Suppressor macrophage treated with lipopolysaccharide for 4 hours (primary cell): ENCODE results near the gene RHOB.
A peak's percentile ranks its signal among the peaks of the same experiment; 100 is the strongest.
"Not testable (repeated sequence)": the region's sequence is repeated elsewhere in the genome, so short reads cannot be mapped to it uniquely, and the experiment has no call there.

Experiments
- DNase-seq: peaks from one replicate; pipeline ENCODE4 v3.0.0-alpha.2; 2020

Gene RHOB

DNA sequence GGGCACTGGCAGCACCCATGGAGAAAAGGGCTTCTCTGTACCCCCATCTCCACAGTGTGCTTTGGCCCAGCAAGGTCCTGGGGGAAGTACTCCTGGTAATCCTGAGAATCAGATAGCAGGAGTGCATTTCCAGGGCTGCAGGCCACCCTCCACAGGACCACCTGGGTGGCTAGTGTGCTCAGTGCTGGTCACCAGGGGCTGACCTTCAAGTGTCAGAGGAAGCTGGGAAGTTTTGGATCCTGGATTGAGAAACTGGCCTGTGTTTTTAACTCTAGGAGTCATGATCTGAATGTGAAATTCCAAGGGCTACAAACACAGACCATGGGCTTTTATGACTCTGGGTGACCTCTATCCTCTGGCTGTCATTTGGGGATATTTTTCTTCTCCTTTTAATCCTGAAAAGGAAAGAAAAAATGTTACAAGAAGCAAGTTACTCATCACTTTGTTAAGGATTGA lies 9.3 kb downstream of the RHOB start:
- no peak for DNase-seq

DNA sequence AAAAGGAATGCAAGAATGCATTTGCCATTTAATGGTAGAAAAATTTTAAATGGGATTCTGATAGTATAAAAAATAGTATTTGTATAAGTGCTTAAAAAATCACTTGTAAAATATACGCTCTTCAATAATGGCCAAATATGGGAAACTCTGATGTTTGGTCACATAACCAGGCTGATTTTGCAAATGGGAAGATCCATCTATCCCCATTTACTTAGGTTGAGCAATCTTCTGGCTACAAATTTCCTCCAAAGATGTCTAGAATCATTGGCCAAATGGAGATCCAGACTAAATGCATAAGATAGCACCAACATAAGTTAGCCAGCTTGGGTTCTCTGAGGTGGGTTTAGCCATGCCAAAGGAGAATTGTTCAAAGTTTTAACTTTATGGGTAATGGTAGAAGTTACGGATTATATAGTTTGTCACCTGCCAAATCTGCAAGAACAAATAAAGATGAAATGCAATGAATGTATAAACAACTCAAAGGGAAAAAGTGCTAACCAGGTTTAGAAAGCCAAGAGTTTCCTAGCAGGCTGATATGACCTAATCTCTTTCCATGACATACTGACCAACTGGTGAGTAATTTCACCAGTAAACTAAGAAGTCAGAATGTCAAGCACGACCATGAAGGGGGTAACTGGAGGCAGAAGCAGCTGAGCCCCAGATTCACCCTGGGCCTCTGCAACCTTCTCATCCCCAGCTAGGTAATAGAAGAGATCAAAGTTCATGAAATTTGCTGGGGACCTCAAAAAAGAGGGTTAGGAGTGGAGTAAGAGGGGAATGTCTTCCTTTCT lies 10.0 kb downstream of the RHOB start:
- peak; percentile 31 for DNase-seq

DNA sequence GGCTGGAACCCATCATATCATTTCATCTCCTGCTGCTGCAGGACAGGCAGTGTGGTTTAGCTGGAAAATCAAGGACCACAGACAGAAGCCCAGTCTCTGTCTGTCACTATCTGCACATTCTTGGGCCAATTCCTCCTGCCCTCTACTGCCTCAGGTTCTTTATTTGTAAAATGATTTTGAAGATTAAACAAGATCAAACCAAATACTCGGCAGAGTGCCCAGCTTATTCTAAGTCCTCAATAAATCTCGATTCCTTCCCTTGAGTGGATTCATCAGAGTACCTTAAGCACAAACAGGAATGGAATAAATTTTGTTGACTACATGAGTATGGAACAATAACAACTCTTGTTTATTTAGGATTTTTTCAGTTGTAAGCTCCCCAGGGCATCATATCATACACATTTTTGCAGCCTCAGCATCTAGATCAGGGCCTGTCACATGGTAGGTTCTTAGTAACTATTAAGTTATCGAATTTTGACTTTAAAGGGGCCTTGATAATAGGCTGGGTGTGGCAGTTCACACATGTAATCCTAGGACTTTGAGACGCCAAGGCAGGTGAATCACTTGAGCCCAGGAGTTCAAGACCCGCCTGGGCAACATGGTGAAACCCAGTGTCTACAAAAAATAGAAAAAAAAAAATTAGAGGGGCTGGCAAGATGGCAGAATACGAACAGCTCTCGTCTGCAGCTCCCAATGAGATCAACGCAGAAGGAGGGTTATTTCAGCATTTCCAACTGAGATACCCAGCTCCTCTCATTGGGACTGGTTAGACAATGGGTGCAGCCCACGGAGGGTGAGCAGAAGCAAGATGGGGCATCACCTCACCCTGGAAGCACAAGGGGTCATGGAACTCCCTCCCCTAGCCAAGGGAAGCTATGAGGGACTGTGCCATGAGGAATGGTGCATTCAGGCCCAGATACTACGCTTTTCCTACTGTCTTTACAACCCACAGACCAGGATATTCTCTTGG lies 11.1 kb downstream of the RHOB start:
- DNase-seq, result no peak

DNA sequence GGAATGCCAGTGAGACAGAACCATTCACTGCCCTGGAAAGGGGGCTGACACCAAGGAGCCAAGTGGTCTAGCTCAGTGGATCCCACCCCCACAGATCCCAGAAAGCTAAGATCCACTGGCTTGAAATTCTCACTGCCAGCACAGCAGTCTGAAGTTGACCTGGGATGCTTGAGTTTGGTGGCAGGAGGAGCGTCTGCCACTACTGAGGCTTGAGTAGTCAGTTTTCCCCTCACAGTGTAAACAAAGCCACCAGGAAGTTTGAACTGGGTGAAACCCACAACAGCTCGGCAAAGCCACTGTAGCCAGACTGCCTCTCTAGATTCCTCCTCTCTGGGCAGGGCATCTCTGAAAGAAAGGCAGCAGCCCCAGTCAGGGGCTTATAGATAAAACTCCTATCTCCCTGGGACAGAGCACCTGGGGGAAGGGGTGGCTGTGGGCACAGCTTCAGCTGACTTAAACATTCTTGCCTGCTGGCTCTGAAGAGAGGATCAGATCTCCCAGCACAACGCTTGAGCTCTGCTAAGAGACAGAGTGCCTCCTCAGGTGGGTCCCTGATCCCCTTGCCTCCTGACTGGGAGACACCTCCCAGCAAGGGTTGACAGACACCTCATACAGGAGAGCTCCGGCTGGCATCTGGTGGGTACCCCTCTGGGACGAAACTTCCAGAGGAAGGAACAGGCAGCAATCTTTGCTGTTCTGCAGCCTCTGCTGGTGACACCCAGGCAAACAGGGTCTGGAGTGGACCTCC lies 12.0 kb downstream of the RHOB start:
- not testable (repeated sequence) for DNase-seq

DNA sequence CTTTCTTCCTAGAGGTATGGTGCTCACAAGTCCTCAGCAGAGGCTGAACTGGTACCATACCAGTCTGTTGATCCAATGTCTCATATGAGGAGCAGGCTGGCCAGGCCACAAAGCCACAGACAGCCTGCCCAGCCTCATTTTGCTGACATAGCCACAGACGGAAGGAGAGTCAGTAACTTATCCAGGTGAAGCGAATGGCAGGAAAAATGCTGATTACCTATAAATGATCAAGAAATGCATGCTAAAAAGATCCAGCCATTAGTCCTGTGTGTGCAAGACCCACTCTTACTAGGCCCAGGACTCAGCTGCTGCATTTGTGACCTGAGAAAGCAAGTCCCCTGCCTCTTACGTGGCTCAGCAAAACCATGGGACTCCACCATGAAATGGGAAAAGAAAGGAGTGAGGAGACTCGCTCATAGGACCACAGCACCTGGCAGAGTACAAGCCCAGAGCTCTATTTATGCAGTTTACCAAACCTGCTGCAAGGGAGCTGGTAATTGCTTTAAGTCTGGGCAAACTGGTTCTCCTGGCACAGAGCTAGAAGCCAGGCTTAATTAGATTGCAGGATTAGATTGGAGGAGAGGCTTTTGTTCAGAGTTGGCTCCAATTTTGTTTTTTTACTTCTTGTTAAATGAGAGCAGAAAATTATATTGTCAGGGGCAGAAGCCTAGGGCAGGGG lies 19.0 kb downstream of the RHOB start:
- DNase-seq, result no peak

DNA sequence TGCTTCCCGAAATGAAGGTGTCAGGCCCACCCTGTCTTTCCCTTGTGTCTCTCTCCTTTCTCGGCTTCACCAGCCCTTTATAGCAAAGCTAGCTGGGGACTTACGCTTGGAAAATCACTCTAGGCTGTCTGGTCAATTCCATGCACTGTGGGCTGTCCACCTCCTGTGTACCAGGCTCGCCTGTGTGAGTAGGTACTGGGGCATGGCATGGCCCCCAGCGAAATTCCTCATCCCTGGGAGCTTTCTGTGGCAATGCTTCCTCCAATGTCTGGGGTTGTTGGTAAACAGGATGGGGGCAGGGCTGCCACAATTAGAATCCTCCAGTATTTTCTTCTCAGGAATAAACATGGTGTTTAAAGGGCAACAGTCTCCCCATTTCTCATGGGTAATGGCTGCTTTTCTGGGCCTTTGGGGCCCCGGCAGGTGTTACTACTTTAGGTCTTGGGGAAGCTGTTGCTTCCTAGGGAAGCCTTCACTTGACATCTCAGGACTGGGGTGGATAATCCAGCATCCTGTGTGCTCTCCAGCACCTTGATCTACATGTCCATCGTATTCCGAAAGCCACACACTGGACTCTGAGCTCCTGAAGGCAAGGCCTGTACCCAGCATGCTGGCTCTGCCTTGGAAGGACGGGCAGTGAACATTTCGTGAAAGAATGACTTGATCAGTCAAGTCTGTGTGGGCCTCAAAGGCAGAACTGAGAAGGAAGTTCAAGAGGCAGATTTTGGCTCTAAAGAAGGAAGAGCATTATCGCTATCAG lies 21.1 kb downstream of the RHOB start:
- no peak for DNase-seq

DNA sequence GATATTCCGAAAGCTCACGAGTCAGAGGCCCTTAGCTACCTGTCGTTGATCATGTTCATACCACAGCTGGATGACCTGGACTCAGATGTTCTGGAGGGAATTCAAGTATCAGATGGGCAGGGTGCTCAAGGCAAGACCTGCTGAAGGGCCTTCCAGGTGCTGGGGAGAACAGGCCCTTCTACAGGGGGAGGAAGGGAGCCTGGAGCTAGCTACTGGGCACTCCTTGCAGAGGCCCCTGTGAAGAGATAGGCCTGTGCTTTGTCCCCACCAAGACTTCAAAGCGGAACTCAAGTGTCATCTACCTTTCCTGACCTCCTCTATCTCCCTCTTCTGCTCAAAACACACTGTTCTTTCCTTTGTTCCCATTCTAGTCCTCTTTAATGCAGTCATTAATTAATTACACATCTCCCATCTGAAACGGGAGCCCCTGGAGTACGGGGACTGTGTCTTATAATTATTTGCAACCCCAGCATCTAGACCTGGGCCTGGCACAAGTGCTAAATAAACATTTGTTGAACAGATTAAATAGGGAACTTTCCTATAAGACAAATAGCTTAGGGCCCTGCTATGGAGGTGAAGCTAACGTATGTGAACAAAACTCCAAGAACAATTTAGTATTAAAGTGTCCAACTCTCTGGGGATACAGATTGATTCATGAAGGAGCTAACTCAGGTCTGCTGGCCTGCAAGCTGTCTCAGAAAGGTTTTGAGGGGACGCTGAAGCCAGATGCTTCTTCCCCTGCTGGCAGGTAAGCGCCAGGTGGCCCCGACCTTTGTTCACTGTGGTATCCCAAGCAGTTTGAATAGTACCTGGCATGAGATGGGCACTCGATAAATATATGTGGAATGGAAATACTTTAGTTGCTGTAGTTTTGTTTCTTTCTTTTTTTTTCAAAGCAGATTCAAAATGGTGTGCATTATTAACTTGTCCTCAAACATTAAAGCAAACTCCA lies 22.0 kb downstream of the RHOB start:
- no peak for DNase-seq

DNA sequence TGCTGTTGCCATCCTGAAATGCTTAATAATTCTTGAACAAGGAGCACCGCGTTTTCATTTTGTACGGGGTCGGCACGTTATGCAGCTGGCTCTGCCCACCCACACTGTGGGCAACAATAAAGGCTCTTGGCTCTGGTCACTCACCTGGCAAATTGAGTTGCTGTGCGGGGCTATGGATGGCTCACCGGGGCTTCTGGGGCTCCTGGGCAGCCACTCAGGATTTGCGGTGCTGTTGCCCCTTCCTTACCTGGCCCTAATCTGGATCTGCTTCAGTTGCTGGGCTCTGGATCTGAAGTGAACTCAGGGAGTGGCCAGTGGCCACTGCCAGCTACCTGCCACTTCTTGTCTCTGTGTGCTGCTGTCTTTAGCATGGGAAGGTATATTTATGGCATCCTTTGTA lies 22.7 kb downstream of the RHOB start:
- DNase-seq, result no peak

DNA sequence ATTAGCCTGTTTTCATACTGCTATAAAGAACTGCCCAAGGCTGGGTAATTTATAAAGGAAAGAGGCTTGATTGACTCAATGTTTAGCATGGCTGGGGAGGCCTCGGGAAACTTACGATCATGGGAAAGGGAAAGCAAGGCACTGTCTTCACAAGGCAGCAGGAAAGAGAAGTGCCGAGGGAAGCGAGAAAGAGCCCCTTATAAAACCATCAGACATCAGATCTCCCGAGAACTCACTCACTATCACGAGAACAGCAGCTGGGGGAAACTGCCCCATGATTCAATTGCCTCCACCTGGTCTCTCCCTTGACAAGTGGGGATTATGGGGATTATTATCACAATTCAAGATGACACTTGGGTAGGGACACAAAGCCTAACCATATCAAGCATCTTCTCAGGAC lies 23.3 kb downstream of the RHOB start:
- no peak for DNase-seq

DNA sequence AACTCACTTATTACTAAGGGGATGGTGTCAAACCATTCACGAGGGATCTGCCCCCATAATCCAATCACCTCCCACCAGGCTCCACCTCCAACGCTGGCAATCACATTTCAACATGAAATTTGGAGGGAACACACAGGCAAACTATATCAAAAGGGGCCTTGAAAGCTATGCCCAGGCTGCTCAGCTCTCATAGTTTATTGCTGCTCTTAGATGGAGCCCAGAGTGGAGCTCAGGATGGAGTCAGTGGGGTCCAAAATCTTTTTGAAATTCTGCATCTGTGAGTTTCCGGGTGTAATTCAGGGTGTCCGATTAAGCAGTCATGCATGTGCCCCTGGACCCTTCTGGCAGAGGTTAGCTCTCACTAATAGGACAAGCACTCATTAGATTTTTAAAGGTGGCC lies 24.3 kb downstream of the RHOB start:
- DNase-seq, result no peak

DNA sequence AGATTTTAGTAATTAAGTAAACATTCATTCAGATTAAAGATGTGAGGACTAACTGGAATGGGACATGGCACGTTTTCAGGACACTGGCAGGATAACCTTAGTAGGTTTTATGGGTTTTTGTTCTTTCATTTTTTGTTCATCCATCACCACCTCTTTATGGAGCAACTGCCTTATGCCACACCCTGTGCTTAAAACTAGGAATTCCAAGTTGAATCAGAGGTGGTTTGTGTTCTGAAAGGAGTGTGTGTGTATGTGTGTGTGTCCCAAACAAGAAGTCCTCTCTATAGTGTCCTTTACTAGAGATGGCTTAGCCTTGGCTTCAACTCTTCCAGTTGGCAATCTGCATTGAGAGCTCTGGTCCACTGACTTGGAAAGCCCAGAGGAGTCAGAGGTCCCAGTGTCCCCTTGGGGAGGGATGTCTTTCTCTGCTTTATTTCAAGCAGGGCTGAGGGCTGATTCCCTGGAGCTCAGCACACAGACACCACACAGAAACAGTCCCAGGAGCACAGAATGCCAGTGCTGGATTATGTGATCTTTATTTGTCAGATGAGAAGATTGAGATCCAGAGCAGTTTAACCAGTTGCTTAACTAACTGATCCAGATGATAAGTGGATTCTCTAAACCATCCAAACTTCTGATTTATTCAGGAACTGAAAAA lies 25.2 kb downstream of the RHOB start:
- no peak for DNase-seq

DNA sequence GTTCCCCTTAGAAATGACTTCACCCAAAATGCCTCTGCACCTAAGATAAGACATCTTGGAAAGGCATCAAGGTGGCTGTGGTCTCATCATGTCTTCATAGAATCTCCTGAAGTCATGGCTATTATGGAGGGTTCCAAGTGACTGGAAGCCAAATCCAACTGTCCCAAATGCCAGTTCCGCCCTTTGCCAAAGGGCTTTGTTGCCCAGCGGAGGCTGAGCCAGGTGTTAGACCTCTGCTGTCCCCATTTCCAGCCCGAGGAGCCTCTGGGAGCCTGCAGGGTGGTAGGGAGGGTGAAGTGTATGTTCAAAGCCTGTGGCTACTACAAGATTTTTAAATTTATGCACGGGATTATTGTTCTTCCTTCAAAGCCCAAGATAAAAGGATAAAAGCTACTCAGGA lies 25.7 kb downstream of the RHOB start:
- DNase-seq, result no peak

DNA sequence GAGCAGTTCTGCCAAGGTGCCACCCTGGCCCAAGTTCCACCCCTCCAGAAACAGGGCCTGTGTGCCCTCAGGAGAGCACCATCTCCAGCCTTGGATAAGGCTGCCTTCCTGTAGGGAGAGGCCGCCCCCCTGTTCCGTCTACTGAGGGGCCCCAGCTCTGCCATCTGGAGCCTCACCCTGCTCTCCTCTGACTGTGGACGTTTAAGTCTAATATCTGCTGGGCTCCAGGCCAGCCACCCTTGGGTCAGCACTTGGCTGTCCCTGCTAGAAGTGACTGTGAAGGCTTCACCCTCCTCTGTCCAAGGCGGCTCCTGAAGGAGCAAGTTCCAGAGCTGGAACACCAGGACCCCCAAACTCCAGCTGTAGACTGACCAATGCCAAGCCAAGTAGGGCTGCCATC lies 26.3 kb downstream of the RHOB start:
- DNase-seq, result no peak

DNA sequence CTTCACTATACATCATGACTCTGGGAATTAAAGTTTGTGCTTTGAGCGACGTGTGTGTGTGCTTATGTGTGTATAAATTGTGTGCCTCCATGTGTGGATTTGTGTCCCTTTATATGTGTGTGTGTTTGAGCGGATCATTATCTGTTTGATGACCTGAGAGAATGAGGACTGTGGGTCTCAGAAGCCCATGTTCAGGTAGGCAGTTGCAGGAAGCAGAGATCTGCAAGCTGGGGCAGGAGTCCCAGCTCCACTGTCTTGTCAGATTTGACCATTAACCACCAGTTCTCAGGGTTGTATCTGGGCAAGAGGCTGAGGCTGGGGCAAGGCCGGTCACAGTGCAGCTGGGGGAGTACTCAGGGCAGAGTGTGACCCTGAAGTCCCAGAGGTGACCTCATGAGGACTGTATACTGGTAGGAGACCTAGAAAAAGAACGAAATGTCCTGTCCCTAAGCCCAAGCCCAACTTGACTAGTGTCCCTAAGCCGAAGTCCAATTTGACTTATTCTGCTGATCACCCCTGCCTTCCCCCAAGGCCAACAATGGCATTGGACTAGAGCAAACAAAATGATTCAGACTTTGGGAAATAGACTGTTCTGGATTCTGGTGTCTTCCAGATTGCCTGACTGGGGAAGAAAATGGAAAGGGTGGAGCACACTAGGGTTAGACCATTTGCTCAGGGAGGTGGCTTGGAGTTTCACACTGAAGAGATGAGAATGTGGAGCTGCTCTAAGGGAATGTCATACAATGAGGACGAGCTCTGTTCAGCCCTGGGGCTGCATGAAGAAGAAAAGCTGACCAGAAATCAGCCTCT lies 28.1 kb downstream of the RHOB start:
- no peak for DNase-seq

DNA sequence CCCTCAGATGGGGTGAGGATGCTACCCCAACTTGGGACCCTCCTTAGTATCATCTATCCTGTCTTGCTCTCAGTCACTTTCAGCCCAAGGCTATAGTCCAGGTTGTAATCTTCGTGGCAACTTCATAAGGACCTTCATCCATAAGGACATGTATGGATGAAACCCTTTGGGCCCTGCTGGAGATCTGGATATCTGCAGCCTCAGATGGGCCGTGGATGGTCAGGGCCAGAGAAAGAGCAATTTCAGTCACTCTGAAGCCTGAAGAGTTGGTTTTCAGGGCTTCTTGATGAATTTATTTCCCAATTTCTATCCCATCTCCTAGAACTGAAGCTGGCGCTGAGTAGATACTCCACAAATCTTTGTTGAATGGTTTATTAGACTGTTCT lies 28.7 kb downstream of the RHOB start:
- no peak for DNase-seq

DNA sequence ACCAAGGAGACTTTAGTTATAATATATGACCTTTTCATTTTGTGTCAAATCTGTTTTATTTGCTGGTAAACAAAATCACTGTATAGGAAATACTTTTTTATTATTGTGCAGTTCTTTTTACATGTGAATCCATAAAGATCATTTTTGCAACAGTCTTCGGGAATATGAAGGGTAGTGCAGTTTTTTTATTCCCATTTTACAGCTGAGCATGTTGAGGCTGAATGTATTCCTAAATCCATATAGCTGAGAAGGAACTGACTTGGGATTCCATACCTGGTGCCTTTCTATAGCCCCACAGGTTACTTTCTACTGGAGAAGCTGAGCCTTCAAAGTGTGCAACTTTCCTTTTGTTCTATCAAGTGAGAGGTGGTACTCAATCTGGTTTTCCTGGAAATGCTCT lies 29.6 kb downstream of the RHOB start:
- DNase-seq, result no peak

DNA sequence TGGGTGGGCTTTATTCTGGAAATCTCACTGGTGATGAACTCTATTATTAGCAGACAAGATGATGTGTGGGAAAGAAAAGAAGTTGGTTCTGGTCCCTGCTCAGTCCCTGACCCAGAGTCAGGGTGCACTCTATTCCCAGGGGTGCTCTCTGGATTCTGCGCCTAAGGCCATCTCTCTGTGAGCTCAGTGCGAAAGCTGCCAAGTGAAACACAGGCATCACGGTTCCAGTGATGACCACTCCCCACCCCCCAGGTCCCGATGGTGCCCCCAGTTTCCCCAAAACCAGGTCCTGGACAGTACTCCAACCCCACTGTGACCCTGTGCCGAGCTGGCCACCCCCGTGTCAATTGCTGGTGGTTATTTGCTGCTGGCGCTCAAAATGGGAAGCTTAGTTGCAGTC lies 30.1 kb downstream of the RHOB start:
- no peak for DNase-seq

DNA sequence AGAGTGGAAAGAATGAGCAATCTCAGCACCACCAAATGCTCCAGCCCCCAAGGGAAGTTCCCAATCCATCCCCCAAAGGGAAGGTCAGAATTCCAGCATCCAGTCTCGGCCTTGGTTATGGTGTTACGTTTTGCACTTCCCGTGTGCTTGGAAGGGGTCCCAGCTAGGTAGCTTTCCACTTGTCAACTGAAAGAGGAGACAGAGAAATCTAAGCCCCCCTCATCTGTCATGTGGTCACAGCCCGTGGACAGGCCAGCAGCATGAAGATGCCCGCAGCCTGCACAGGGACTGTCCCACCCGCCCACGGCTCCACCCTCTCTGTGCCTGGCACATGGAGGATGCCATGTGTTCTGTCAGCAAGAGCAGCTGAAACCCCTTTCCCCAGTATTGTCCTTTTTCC lies 32.1 kb downstream of the RHOB start:
- DNase-seq, result no peak

DNA sequence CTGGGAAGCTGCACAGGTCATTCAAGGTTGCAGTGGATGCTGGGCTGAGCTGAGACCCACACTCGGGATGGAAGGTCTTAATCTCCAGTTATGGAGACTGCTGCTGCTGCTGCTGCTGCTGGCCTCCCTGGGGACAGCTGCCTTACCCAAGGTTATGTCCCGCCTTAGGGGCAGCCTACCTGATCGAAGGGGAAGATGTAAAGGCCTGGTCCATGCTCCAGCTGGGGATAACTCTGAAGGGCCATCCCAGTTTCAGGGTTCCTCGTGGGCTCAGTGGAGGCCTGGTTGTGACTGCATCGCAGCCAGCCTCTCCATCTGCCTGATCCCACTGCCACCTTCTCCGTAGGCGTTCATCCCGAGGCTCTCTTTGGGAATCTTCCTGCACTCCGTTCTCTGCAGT lies 33.0 kb downstream of the RHOB start:
- no peak for DNase-seq
